ENCODE data around the gene MYBPHL.

GRCh38 chr1:109265741-109266330, 41.0 kb downstream of the MYBPHL start:
- TF ChIP-seq CTCF (conservative IDR thresholded peaks at IDR 0.05 in 1 of 2, IDR thresholded peaks at IDR 0.05 in 1 of 2; ENCODE audit: extremely low read depth in 1 of 2, insufficient read depth in 1 of 2, low read depth in 1 of 2, low read length in 2 of 2) (no peak), EZH2 (IDR thresholded peaks at IDR 0.05; ENCODE audit: borderline replicate concordance, low read length) (no peak)

Data from mammary epithelial cell (primary cell).